OCI-M1 (cell line): ENCODE measurements around the gene COPZ1.
A peak's percentile ranks its signal among the peaks of the same experiment; 100 is the strongest.
"Not testable (repeated sequence)": the region's sequence is repeated elsewhere in the genome, so short reads cannot be mapped to it uniquely, and the experiment has no call there.

ENCODE experiments used
- DNase-seq: peaks from one replicate; lab custom pipeline; 2025; lab: John Stamatoyannopoulos, UW

Gene COPZ1, protein sequence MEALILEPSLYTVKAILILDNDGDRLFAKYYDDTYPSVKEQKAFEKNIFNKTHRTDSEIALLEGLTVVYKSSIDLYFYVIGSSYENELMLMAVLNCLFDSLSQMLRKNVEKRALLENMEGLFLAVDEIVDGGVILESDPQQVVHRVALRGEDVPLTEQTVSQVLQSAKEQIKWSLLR

DNA sequence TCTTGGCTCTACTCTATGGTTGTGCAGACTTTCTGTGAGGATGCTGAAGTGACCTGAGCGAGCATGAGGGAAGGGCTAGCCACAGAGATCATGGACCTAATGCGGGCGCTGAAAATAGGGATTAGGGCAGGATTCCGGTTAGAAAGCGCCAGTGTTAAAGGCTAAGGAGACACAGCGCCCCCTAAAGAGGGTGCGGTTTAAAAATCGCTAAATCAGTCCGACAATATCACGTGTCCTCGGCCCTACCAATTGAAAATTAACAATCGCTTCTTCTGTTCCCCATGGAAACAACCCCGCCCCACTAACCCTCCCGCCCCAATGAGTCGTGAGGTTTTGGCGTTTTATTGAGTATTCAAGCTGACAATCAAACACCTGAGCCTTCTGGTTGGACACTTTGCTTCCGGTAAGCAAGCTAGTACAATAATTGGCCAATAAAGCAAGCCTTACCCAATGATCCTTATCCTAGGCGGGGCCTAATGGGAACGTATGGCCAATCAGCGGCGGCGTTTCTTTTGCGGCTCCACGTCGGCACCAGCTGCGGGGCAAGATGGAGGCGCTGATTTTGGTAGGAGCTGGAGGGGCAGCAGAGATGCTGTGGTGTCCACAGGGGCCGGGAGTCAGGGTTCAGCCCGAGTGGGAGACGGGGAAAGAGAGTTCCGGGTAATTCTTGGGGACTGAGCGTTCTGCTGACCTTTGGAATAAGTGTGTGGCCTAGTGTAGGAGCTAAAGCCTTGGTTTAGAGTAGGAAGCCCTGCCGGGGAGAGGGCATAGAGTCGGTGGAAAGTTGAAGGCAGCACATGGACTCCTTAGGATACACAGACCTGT lies at the start of gene COPZ1:
Gene COPZ1 (plus strand): TSS at position 515 of the 825 bp plus-strand sequence. CDS start 33 bp downstream, at position 548.
- peak; percentile 99 for DNase-seq

DNA sequence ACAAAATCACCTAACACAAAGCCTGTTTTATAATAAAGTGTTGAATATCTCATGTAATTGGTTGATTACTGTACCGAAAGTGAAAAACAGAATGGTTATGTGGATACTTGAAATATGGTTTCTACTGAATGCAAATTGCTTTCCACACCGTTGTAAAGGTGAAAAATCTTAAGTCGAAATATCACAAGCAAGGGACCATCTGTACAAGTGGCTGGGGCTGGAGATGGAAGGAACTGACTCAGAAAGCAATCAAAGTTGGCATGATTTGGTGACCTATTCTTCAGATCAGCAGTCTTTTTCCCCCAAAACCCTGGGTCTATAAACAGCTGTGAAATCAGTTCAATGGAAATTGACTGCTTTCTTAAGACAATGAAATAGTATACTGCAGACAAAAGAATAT lies 48.6 kb upstream of the COPZ1 start:
- no peak for DNase-seq

DNA sequence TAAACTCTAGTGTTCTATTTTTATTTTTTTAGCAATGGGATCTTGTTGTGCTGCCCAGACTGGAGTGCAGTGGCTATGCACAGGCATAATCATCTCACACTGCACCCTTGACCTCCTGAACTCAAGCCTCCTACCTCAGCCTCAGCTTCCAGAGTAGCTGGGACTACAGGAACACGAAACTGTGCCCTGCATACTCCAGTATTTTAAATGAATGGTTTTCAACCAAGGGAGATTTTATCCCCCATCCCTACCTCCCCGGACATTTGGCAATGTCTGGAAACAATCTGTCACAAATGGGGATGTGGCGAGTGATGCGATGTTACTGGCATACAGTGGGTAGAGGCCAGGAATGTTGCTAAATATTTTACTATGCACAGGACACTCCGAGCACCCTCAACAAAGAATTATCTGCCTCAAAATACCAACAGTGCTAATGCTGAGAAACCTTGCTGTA lies 47.1 kb upstream of the COPZ1 start:
- no peak for DNase-seq

GRCh38 chr12:54279227-54279631 lies 45.7 kb upstream of the COPZ1 start:
- no peak for DNase-seq

GRCh38 chr12:54279632-54280467 lies 45.1 kb upstream of the COPZ1 start, which contains the start of gene CBX5:
Gene CBX5 (minus strand): TSS chr12:54280122. CDS start chr12:54257650, 22,472 bp downstream.
- DNase-seq, result peak; percentile 99

GRCh38 chr12:54280468-54281260 lies 44.3 kb upstream of the COPZ1 start, which contains the start of gene HNRNPA1:
Gene HNRNPA1 (plus strand): TSS chr12:54280726. CDS start chr12:54280808, 82 bp downstream.
- peak; percentile 99 for DNase-seq

- not testable (repeated sequence) for DNase-seq
Observed at GRCh38 chr12:54281261-54281638, 43.7 kb upstream of the COPZ1 start.

GRCh38 chr12:54281694-54282093 lies 43.2 kb upstream of the COPZ1 start:
- peak; percentile 56 for DNase-seq

DNA sequence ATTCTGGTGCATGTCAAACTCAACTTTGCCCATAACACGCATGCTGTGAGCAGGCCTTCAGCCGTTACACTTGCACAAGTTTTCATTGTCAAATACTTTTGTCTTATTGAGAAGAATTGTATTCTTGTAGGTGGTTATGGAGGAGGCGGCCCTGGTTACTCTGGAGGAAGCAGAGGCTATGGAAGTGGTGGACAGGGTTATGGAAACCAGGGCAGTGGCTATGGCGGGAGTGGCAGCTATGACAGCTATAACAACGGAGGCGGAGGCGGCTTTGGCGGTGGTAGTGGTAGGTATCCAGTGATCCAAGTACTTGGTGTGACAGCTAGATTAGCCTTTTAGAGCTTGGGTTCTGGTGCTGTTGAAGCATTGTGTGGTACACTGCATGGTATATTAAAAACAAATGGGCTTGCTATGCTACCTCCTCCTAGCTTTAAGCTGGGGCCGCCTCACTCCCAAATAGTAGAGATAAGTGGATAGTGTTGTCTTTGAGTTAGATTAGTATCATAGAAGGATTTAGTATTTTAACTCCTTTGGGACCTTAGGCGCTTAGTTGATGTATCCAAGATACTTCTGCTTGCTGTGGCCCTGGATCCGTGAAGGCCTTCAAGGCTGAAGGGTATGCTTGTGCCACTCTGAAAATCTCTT lies 41.9 kb upstream of the COPZ1 start:
- DNase-seq, result peak; percentile 37

- not testable (repeated sequence) for DNase-seq
Observed at GRCh38 chr12:54284070-54284780, 40.7 kb upstream of the COPZ1 start.

DNA sequence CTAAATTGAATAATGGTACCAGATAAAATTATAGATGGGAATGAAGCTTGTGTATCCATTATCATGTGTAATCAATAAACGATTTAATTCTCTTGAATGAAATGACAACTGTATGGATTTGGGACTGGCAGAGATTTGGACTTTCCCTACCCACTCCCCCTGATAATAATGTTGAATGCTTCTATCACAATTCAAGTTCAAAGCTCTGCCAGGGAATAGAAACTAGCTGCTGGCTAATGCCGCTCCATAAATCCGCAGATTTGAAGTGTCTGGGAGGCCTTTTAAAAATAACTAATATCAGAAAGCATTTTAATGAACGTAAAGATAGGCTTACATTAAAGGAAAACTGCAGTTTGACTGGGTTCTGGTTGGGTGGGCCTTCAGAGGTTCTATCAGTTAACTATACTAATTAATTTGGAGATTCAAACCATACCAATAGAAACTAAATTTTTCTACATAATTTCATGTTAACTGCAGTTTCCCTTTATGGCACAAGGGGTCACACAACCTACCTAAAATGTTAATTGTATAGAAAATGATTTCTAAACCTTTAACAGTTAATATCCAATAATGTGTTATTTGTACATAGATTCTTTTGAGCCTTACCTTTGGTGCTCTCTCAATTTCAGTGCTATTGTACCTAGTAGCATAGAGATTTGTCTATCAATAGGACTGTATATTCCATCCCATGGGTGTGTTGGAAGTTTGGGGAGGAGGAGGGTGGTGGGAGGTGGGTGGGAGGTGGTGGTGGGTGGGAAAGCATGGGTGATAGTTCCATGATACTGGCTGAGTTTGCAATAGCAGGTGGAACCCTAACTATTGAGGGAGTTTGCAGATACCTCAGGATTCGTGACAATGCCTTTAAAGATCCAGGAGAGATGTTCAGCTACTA lies 39.5 kb upstream of the COPZ1 start:
- peak; percentile 50 for DNase-seq

- peak; percentile 83 for DNase-seq
Observed at GRCh38 chr12:54286042-54287030, 38.6 kb upstream of the COPZ1 start.

DNA sequence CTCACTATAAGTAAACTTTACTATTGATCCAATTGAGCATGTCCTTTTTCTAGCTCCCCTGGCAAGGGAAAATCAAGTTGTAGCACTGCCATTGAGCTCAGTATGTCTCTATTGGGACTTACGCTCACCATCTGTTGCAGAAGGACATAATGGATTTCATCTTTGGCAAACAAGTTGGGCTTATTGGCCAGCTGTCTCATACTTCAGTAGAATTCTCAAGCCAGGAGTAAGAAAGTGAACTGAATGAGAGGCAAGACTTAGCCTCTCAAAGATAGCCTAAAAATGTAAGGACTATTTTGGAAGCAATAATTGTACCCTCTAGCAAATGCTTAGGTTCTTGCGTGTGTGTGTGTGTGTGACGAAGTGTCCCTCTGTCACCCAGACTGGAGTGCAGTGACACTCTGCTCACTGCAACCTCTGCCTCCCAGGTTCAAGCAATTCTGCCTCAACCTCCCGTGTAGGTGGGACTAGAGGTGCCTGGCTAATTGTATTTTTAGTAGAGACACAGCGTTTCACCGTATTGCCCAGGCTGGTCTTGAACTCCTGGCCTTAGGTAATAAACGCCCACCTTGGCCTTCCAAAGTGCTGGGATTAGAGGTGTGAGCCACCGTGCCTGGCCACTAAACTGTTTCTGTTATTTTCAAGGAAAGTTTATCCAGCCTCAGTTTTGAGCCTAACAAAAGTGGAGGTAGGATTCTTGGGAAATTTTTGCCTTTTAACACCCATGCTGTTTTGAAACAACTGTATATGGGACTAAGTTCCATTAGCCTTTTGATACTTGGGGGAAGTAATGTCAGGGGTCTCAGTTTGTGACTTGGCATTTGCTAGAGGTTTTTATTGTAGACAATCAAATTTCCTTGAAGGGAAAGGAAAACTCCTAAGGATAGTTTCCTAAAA lies 37.4 kb upstream of the COPZ1 start:
- peak; percentile 70 for DNase-seq

DNA sequence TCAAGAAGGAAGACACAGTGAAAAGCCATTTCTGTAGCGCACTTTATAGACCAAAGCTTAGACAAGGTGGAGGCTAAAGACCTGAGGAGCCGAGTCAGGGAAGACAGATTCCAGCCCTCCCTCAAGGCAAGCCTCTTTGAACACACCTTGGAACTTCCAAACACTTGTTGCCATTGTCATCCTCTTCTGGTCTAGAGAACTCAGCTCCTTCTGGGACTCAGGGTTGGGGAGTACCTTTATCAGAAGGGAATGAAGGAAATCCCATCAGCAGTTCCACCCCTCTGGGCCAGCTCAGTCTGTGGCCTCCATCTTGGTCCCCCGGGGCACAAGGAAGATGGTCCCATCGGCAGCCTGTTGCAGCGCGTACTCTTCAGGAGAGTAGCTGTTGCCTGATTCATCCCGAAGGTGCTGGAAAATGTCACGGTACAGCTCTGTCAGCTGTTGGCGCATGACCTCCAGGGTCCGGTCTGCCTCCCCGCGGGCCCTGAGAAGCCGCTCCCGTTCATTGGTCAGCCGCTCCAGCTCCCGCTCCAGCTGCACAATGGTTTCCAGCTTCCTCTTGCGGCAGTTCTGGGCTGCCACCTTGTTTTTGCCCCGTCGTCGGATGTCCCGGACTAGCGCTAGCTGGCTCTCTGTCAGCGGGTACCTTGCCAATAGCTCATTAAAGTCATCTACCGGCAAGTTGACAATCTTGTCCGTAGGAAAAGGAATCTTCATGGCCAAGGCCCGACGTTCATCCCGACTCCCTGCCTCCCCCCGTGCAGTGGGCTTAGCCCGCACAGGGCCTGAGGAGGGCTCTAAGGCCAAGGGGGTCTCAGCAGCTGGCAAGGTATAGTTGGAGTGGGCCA lies 32.6 kb upstream of the COPZ1 start:
- peak; percentile 51 for DNase-seq

DNA sequence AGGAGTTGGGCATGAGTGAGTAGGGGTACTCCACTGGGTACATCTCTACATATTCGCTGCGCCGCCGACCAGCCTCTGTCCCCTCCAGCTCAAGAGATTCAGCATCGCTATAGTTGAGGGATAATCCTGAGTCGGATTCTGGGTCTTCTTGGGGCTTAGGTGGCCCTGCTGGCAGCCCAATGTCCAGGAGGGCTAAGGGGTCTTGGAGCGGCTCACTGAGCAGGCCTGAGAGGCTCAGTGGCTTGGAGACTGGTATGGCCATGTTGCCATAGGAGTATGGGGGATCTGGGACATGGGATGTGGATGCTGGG lies 32.0 kb upstream of the COPZ1 start:
- DNase-seq, result peak; percentile 32
